SK-N-SH treated with all-trans-retinoic acid at 6 μM for 48 hours (cell line): Measurements from ENCODE around the gene LDB1.

Experiments used
- ATAC-seq: fragments of 200-7000 bp; cut with Tn5 transposase; 3 replicates; pipeline ENCODE4 v1.9.1; 2020; ENCODE audit warnings: mild to moderate bottlenecking, moderate library complexity
- BACH2 ChIP-seq: fragments of 250-450 bp; sonication (Bioruptor Pico); IDR thresholded peaks from 2 replicates; pipeline ENCODE4 v1.9.0; 2021; ENCODE audit warnings: mild to moderate bottlenecking, borderline replicate concordance
- CREB5 ChIP-seq: fragments of 250-450 bp; sonication (Bioruptor Pico); IDR thresholded peaks from 2 replicates; pipeline ENCODE4 v1.5.1; 2020; ENCODE audit warnings: low read depth, mild to moderate bottlenecking, moderate library complexity
- CSDC2 ChIP-seq: fragments of 250-450 bp; sonication (Bioruptor Pico); IDR thresholded peaks from 2 replicates; pipeline ENCODE4 v1.5.0; 2020; ENCODE audit warnings: mild to moderate bottlenecking, moderate library complexity
- CSRNP3 ChIP-seq: fragments of 250-450 bp; sonication (Bioruptor Pico); IDR thresholded peaks from 2 replicates; pipeline ENCODE4 v1.5.1; 2021; ENCODE audit warnings: mild to moderate bottlenecking, moderate library complexity
- ESRRG ChIP-seq: fragments of 250-450 bp; sonication (Bioruptor Pico); IDR thresholded peaks from 2 replicates; pipeline ENCODE4 v1.6.1; 2021; ENCODE audit warnings: mild to moderate bottlenecking
- ISL1 ChIP-seq: fragments of 250-450 bp; sonication (Bioruptor Pico); IDR thresholded peaks from 2 replicates; pipeline ENCODE4 v2.1.2; 2022; ENCODE audit warnings: mild to moderate bottlenecking, moderate library complexity
- POU6F1 ChIP-seq: fragments of 250-450 bp; sonication (Bioruptor Pico); IDR thresholded peaks from 2 replicates; pipeline ENCODE4 v1.8.0; 2021; ENCODE audit warnings: low read depth, mild to moderate bottlenecking, moderate library complexity, borderline replicate concordance
- PPARA ChIP-seq: fragments of 250-450 bp; sonication (Bioruptor Pico); IDR thresholded peaks from 2 replicates; pipeline ENCODE4 v1.5.0; 2020; ENCODE audit warnings: mild to moderate bottlenecking, borderline replicate concordance
- RARB ChIP-seq: fragments of 250-450 bp; sonication (Bioruptor Pico); IDR thresholded peaks from 2 replicates; pipeline ENCODE4 v1.8.0; 2021; ENCODE audit warnings: mild to moderate bottlenecking, moderate library complexity
- SNAI2 ChIP-seq: fragments of 250-450 bp; sonication (Bioruptor Pico); IDR thresholded peaks from 2 replicates; pipeline ENCODE4 v1.5.0; 2020; ENCODE audit warnings: mild to moderate bottlenecking, moderate library complexity
- TCF4 ChIP-seq: fragments of 250-450 bp; sonication (Bioruptor Pico); IDR thresholded peaks from 2 replicates; pipeline ENCODE4 v1.8.0; 2021; ENCODE audit warnings: mild to moderate bottlenecking, moderate library complexity, borderline replicate concordance
- TOX ChIP-seq: fragments of 250-450 bp; sonication (Bioruptor Pico); IDR thresholded peaks from 2 replicates; pipeline ENCODE4 v1.8.0; 2021; ENCODE audit warnings: mild to moderate bottlenecking, moderate library complexity, borderline replicate concordance
- TSHZ2 ChIP-seq: fragments of 250-450 bp; sonication (Bioruptor Pico); IDR thresholded peaks from 2 replicates; pipeline ENCODE4 v1.5.0; 2020; ENCODE audit warnings: mild to moderate bottlenecking, moderate library complexity
- ZC3H10 ChIP-seq: fragments of 250-450 bp; sonication (Bioruptor Pico); IDR thresholded peaks from 2 replicates; pipeline ENCODE4 v1.5.1; 2021; ENCODE audit warnings: mild to moderate bottlenecking, moderate library complexity
- ZFP30 ChIP-seq: fragments of 450-650 bp; formaldehyde crosslinking; IDR thresholded peaks from 2 replicates; pipeline ENCODE4 v1.5.0; 2022; ENCODE audit warnings: mild to moderate bottlenecking, moderate library complexity
- ZNF565 ChIP-seq: fragments of 450-650 bp; formaldehyde crosslinking; conservative IDR thresholded peaks from 2 replicates; pipeline ENCODE4 v1.5.0; 2020; ENCODE audit warnings: low read depth, mild to moderate bottlenecking, moderate library complexity
- ZNF70 ChIP-seq: fragments of 450-650 bp; formaldehyde crosslinking; IDR thresholded peaks from 2 replicates; pipeline ENCODE4 v1.5.0; 2020; ENCODE audit warnings: mild to moderate bottlenecking, moderate library complexity

LDB1 gene

GRCh38 chr10:102068216-102068615, 52.0 kb downstream of the LDB1 start:
- no peak for TF ChIP-seq ZFP30 (CRISPR knock-in tag)

GRCh38 chr10:102067091-102067916, 52.9 kb downstream of the LDB1 start:
- no peak for ATAC-seq
- TF ChIP-seq ZNF70 (CRISPR knock-in tag), result no peak
- no peak for TF ChIP-seq ESRRG (CRISPR knock-in tag)
- no peak for TF ChIP-seq CSDC2 (CRISPR knock-in tag)
- no peak for TF ChIP-seq CSRNP3 (CRISPR knock-in tag)
- no peak for TF ChIP-seq TCF4 (CRISPR knock-in tag)
- no peak for TF ChIP-seq PPARA

More at GRCh38 chr10:102068216-102068615, 52.0 kb downstream of the LDB1 start:
- no peak for ATAC-seq

GRCh38 chr10:102066399-102067088, 53.6 kb downstream of the LDB1 start:
- TF ChIP-seq ZNF70 (CRISPR knock-in tag) (no peak), ISL1 (CRISPR knock-in tag) (no peak), ZNF565 (no peak), TOX (CRISPR knock-in tag) (no peak), BACH2 (CRISPR knock-in tag) (no peak), CSDC2 (CRISPR knock-in tag) (no peak), CREB5 (CRISPR knock-in tag) (no peak), ESRRG (CRISPR knock-in tag) (no peak), TSHZ2 (no peak), POU6F1 (no peak)

GRCh38 chr10:102065561-102066398, 54.4 kb downstream of the LDB1 start:
- ATAC-seq, result peak; percentile 43
- no peak for TF ChIP-seq ESRRG (CRISPR knock-in tag)
- no peak for TF ChIP-seq ZNF565
- no peak for TF ChIP-seq CSDC2 (CRISPR knock-in tag)
- no peak for TF ChIP-seq CSRNP3 (CRISPR knock-in tag)
- no peak for TF ChIP-seq ZC3H10
- TF ChIP-seq CREB5 (CRISPR knock-in tag), result no peak
- no peak for TF ChIP-seq ISL1 (CRISPR knock-in tag)
- no peak for TF ChIP-seq SNAI2 (CRISPR knock-in tag)
- no peak for TF ChIP-seq RARB (CRISPR knock-in tag)
- no peak for TF ChIP-seq TSHZ2
- TF ChIP-seq ZFP30 (CRISPR knock-in tag), result no peak

More at GRCh38 chr10:102066399-102067088, 53.6 kb downstream of the LDB1 start:
- ATAC-seq, result no peak
